GM12878 (cell line): Measurements from ENCODE around the gene LCAT. TPM values are rescaled to one million over a fixed set of nuclear protein-coding genes. Genes with fewer than 3 reads are reported as not detected.
A peak's percentile ranks its signal among the peaks of the same experiment; 100 is the strongest.

Experiments
- ATF2 ChIP-seq: IDR thresholded peaks from 2 replicates; pipeline ENCODE4 v1.6.1; 2012; ENCODE audit warnings: low read length, inconsistent platforms
- BRCA1 ChIP-seq: IDR thresholded peaks from 2 replicates; pipeline ENCODE4 v1.6.1; 2011; ENCODE audit warnings: low read depth, low read length, improper control_type of control experiment
- CHD1 ChIP-seq: IDR thresholded peaks from 2 replicates; pipeline ENCODE4 v1.6.1; 2012; ENCODE audit warnings: low read depth, low read length, improper control_type of control experiment
- CREM ChIP-seq: IDR thresholded peaks from 2 replicates; pipeline ENCODE4 v1.6.1; 2014; ENCODE audit warnings: antibody characterized with exemption, low read depth
- E4F1 ChIP-seq: fragments of 450-650 bp; IDR thresholded peaks from 2 replicates; pipeline ENCODE4 v1.6.1; 2018; ENCODE audit warnings: borderline replicate concordance, mild to moderate bottlenecking; ENCODE audit not compliant: partially characterized antibody
- FOXM1 ChIP-seq: IDR thresholded peaks from 2 replicates; pipeline ENCODE4 v1.6.1; 2012; ENCODE audit warnings: low read depth, mild to moderate bottlenecking, inconsistent platforms, low read length, moderate library complexity
- MAX ChIP-seq: IDR thresholded peaks from 2 replicates; pipeline ENCODE4 v1.6.1; 2012; ENCODE audit warnings: low read depth, low read length, improper control_type of control experiment
- MTA3 ChIP-seq: IDR thresholded peaks from 2 replicates; pipeline ENCODE4 v1.6.1; 2012; ENCODE audit warnings: low read length, inconsistent platforms, borderline replicate concordance
- RAD21 ChIP-seq: IDR thresholded peaks from 2 replicates; pipeline ENCODE4 v1.6.1; 2011; ENCODE audit warnings: mild to moderate bottlenecking, low read depth, low read length, moderate library complexity; ENCODE audit not compliant: insufficient read depth
- REST ChIP-seq: IDR thresholded peaks from 2 replicates; pipeline ENCODE4 v1.6.1; 2012; ENCODE audit warnings: mild to moderate bottlenecking, low read depth, low read length
- SKIL ChIP-seq: fragments of 450-650 bp; IDR thresholded peaks from 2 replicates; pipeline ENCODE4 v1.6.1; 2017; ENCODE audit warnings: mild to moderate bottlenecking, low read depth, inconsistent platforms; ENCODE audit not compliant: poor library complexity, severe bottlenecking
- TARDBP ChIP-seq: IDR thresholded peaks from 2 replicates; pipeline ENCODE4 v1.6.1; 2016; ENCODE audit warnings: borderline replicate concordance
- USF1 ChIP-seq: IDR thresholded peaks from 2 replicates; pipeline ENCODE4 v1.6.1; 2011; ENCODE audit warnings: borderline replicate concordance, low read depth, mild to moderate bottlenecking, moderate library complexity, mixed read lengths, low read length; ENCODE audit not compliant: insufficient read depth; ENCODE audit errors: extremely low read length
- ZNF217 ChIP-seq: fragments of 450-650 bp; IDR thresholded peaks from 2 replicates; pipeline ENCODE4 v1.6.1; 2017; ENCODE audit warnings: antibody characterized with exemption, mild to moderate bottlenecking
- ZNF622 ChIP-seq: fragments of 450-650 bp; IDR thresholded peaks from 2 replicates; pipeline ENCODE4 v1.6.1; 2017; ENCODE audit warnings: mild to moderate bottlenecking, inconsistent platforms
- polyA plus RNA-seq, 11 experiments: library from polyadenylated mRNA; depleted of rRNA in 4 of 11; unstranded in 6 of 11; stranded (reverse) in 5 of 11; fragments of >200 nt; fragmentation: Nextera tagmentation in 4 of 11; fragmentation: Illumina TruSeq in 1 of 11; extraction: Ambion mirVana in 4 of 11; extraction: Trizol in 1 of 11; gene quantifications; 1 replicate in 1 of 11; 2 replicates in 10 of 11; pipeline versions ENCODE4 v1.2.1 to v1.2.3, GENCODE V29; 2011 to 2016; ENCODE audit warnings: inconsistent platforms in 2 of 11, missing spikeins in 2 of 11, low read depth in 1 of 11
- total RNA-seq, 4 experiments: library from RNA; depleted of rRNA in 3 of 4; stranded (reverse); fragments of >200 nt in 3 of 4; fragmentation: Illumina TruSeq in 1 of 4; extraction: Trizol in 1 of 4; gene quantifications; 2 replicates each; pipeline versions ENCODE4 v1.2.1 to v1.2.3, GENCODE V29; 2013 to 2021

The LCAT gene
- total and polyA plus RNA-seq, 10 of the 15 experiments (the other 5 are each of a cell fraction or from before 2014, with no cell fraction given), result 0.61 to 11.7 (median 3.3) TPM

- TF ChIP-seq RAD21 (no peak), ATF2 (no peak; the same call in 1 of the 2 replicates), BRCA1 (no peak), FOXM1 (peak; percentile 75), CREM (peak; percentile 58; the same call in 1 of the 2 replicates), CHD1 (no peak), ZNF622 (no peak), SKIL (no peak), TARDBP (no peak), MAX (no peak), E4F1 (no peak), USF1 (no peak), MTA3 (no peak), ZNF217 (no peak), REST (no peak)
Observed at GRCh38 chr16:67975321-67976105, 31.6 kb upstream of the LCAT start (continued).
